Hematopoietic multipotent progenitor cell treated with erythropoietin and hydrocortisone succinate and interleukin-3 and kit ligand, for 8 days (in vitro differentiated cells): ENCODE measurements around the gene NTN5.

ENCODE experiments used
- DNase-seq: peaks from one replicate; pipeline ENCODE4 v3.0.0-alpha.2; 2015

Gene NTN5

DNA sequence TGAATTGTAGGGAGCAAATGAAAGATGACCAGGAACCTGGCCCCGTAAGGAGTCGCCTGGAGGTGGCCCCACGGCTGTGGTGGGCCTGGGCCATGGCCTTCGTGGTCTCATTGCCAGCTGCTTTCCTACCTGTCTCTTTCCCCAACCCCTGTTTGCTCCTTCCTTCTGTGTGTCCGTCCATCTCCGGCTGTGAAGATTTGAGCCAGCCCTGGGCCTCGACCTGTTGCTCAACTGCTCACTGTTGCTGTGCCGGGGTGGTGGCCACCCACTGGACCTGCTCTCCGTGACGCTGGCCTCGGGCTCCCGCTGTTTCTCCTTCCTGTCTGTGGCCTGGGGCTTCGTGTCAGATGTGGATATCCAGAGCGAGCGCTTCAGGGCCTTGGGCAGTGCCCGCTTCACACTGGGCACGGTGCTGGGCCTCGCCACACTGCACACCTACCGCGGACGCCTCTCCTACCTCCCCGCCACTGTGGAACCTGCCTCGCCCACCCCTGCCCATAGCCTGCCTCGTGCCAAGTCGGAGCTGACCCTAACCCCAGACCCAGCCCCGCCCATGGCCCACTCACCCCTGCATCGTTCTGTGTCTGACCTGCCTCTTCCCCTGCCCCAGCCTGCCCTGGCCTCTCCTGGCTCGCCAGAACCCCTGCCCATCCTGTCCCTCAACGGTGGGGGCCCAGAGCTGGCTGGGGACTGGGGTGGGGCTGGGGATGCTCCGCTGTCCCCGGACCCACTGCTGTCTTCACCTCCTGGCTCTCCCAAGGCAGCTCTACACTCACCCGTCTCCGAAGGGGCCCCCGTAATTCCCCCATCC lies 44.1 kb downstream of the NTN5 start:
- DNase-seq, result no peak

- no peak for DNase-seq
Observed at GRCh38 chr19:48627865-48628314, 44.9 kb downstream of the NTN5 start.

DNA sequence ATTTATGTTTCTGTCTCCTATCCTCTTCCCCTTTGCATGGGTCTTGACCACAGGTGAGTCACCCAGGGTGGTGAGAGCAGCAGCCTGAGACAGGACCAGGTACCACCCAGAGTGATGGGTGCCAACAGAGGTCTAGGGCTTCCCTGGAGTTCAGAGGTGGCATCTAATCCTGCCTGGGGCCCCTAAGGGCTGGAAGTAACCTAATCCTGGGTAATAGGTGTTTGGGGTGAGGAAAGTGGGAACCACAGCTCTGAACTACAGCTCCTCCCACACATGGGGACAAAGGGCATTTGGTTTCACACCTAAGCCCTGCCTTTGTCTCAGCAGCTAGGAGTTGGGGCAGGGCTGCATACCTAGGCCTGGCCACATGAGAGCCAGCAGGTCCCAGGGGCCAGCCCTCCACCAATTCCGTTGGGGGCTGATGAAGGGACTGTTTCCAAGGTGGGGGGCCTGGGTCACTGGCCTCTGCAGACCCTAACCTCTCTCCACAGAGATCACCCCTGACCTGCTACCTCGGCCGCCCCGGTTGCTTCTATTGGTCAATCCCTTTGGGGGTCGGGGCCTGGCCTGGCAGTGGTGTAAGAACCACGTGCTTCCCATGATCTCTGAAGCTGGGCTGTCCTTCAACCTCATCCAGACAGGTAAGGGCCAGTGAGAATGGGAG lies 45.5 kb downstream of the NTN5 start:
- no peak for DNase-seq

DNA sequence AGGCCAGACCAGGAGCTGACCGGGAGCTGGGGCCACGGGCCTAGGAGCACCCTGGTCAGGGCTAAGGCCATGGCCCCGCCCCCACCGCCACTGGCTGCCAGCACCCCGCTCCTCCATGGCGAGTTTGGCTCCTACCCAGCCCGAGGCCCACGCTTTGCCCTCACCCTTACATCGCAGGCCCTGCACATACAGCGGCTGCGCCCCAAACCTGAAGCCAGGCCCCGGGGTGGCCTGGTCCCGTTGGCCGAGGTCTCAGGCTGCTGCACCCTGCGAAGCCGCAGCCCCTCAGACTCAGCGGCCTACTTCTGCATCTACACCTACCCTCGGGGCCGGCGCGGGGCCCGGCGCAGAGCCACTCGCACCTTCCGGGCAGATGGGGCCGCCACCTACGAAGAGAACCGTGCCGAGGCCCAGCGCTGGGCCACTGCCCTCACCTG lies 46.9 kb downstream of the NTN5 start:
- DNase-seq, result no peak

- DNase-seq, result no peak
Observed at GRCh38 chr19:48624791-48625723, 47.8 kb downstream of the NTN5 start.

DNA sequence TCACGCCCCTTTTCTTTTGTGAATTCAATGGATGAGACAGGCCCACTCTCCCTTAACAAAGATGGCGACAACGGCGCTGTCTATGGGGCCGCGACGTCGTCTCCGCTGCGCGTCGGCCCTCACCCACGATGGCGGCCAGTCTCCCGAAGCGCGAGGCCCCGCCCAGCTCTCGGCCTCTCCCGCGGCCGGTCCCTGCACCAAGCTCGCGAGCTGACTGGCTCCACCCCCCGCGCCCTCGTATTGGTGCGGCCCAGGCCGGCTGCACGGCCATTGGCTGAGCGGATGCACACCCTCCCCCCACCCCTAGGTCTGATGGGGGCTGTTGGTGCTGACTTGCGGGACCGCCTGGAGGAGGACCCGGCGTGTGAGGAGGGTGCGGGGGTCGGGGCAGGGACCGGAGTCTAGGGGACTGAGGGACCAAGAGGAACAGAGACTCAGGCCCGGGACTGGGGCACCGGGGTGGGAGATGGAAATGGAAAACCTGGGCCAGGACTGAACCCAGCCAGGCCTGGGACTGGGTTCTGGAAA lies 48.7 kb downstream of the NTN5 start:
- DNase-seq, result peak; percentile 97

- peak; percentile 57 for DNase-seq
Observed at GRCh38 chr19:48623556-48624066, 49.2 kb downstream of the NTN5 start.

DNA sequence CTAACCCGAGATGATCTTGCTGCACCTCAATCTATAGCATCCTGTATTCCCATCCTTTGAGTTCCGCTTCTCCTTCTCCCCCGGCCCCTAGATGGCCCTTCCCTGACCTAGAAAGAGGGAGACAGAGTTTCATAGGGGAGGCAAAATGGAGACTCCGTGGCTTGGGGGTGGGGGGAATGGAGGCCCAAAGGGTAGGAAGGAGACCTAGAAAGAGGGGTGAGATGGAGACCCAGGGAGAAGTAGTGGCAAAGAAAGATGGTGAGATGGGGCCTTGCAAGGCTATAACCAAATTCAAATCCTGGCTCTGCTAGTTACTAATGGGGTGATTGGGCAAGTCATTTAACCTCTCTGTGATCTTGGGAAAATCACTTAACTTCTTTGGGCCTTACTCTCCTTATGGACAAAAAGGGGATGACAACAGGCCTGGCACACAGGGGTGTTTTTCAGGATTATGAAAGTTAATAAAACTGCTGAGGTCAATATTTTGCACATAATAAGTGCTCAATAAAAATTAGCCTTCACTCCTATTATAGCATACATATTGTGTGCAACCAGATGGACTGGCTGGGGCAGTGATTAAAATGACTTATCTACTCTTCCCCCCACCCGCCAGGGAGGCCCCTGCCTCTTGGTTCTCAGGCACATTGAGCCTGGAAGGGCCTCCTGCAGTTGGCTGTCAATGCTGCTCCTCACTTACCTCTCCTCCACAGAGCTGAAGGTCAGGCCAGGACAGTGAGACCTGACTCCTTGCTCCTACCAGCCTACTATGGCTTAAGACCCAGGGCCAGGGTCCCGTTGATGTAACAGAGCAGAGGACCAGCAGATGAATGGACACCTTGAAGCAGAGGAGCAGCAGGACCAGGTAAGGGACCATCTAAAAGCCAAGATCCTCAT lies 52.9 kb downstream of the NTN5 start:
- peak; percentile 60 for DNase-seq

- peak; percentile 99 for DNase-seq
Observed at GRCh38 chr19:48618916-48619691, 53.7 kb downstream of the NTN5 start, which contains the start of the genes RPL18 and SPHK2. RPL18 (minus strand) TSS chr19:48619178; CDS start chr19:48619143, 35 bp downstream. SPHK2 (plus strand) TSS chr19:48619506; CDS start chr19:48620515, 1,009 bp downstream.

GRCh38 chr19:48618278-48618915 lies 54.4 kb downstream of the NTN5 start:
- DNase-seq, result peak; percentile 22

- no peak for DNase-seq
Observed at GRCh38 chr19:48617146-48617937, 55.5 kb downstream of the NTN5 start.

DNA sequence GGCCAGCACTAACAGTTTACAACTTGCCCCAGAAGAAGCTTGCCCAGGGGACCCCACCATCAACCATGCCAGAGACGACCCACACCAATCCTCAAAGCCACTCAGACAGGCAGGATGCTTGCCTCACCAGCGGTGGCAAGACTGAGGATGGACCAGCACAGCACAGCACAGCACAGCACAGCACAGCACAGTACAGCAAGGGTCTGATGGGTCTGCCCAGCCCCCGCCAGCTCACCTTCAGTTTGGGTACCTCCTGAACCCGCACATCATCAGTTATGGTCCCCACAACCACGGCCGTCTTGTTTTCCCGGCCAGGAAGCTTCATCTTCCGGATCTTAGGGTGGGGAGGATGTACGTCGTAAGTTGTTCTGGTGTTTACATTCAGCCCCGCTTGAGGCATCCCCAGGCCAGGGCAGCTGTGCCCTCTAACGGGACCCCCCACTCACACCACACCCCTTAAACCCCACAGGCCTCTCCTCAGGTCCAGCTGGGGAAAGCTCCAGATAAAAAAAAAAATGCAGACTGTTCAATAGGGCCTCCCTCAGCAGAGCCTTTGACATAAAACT lies 56.2 kb downstream of the NTN5 start:
- no peak for DNase-seq

- DNase-seq, result no peak
Observed at GRCh38 chr19:48616041-48616436, 56.8 kb downstream of the NTN5 start.

DNA sequence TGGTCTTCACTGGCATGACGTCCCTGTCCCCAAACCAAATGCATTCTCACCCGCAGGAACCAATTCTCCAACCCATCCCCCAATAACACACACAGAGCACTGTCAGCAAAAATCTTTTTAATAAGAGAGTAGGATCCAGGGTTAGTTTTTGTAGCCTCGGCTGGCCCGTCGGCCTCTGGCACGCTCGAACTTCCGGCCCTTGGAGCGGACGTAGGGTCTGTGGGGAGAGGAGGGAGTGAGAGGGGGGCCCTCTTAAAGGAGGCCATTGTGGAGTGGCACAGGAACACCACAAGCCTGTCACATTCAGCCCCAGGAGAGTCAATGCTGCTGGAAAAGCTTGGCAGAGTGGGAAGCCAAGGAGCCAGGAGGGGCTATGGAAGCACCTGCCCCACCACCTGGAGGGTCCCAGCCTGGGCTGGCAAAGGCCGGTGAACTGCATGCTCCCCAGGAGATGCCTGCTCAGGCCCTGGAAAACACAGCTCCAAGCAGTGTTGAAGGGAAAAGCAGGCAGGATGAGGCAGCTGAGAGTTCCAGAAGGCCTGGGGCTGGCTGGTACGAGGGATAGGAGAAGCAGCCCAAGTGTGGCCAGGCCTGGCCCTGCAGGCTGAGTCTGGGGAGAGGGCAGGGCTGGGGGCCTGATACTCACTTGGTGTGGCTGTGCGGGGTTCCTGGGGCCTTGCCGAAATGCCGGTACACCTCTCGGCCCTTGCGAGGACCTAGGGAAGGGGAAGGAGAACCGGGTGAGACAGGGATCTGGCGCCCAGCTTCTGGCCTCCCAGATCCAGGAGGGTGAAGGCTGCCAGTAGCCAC lies 57.4 kb downstream of the NTN5 start:
- DNase-seq, result no peak

- no peak for DNase-seq
Observed at GRCh38 chr19:48614436-48615230, 58.2 kb downstream of the NTN5 start, which contains the start of gene FAM83E. FAM83E (minus strand) TSS chr19:48615076; CDS start chr19:48613372, 1,704 bp downstream.

GRCh38 chr19:48613852-48614435 lies 58.9 kb downstream of the NTN5 start:
- no peak for DNase-seq
